Central memory CD8-positive, alpha-beta T cell (primary cell): ENCODE measurements around the gene ZNF14.
"Not testable (repeated sequence)": the region's sequence is repeated elsewhere in the genome, so short reads cannot be mapped to it uniquely, and the experiment has no call there.

Source experiments
- ATAC-seq: fragments of 150-1000 bp; cut with Tn5 transposase; replicated peaks from 2 replicates; pipeline ENCODE4 v1.10.0; 2022; ENCODE audit warnings: mild to moderate bottlenecking, moderate FRiP score, moderate number of reproducible peaks; ENCODE audit not compliant: poor library complexity, severe bottlenecking; ENCODE audit errors: extremely low read depth
- DNase-seq, 2 donors: peaks; one replicate each; pipeline ENCODE4 v3.0.0; 2021; ENCODE audit warnings: low spot score in 2 of 2
- H3K27ac Mint-ChIP-seq: one replicate; pipeline ENCODE4 v1.8.0; 2022; ENCODE audit warnings: low read depth, mild to moderate bottlenecking, moderate library complexity, mixed read lengths
- H3K27me3 Mint-ChIP-seq: one replicate; pipeline ENCODE4 v1.8.0; 2022; ENCODE audit warnings: mixed read lengths
- H3K36me3 Mint-ChIP-seq: one replicate; pipeline ENCODE4 v1.8.0; 2022; ENCODE audit warnings: mild to moderate bottlenecking, moderate library complexity, mixed read lengths; ENCODE audit not compliant: insufficient read depth
- H3K4me1 Mint-ChIP-seq: one replicate; pipeline ENCODE4 v1.8.0; 2022; ENCODE audit warnings: mixed read lengths
- H3K4me3 Mint-ChIP-seq: one replicate; pipeline ENCODE4 v1.8.0; 2022; ENCODE audit warnings: mild to moderate bottlenecking, moderate library complexity, mixed read lengths
- H3K9me3 Mint-ChIP-seq: one replicate; pipeline ENCODE4 v1.8.0; 2022; ENCODE audit warnings: mixed read lengths

Gene ZNF14

DNA sequence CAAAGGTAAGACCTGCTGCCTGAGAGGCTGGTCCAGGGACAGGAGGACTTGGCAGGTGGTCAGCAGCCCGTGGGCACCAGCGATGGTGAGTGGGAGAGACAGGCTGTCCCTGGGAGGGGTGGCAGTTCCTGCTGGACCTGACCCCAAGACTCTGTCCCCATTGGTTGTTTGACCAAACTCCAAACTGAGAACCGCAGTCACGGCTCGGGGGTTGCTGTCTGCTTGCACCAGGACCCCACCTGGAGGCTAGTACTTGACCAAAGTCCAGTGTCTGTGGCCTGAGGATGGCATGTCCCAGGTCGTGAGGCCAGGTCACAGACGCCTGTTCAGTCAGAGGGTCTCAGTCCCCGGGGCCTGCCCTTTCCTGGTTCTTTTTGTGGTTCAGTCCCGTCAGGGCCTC, 9.9 kb upstream of the ZNF14 start:
- no peak overlapping the region for H3K27ac Mint-ChIP-seq
- H3K9me3 Mint-ChIP-seq = no peaks in the 10 kb centered on the region
- no peaks in the 10 kb centered on the region for H3K27me3 Mint-ChIP-seq
- H3K4me3 Mint-ChIP-seq = no peak overlapping the region
- ATAC-seq (no peak), DNase-seq (no peak)
- H3K36me3 Mint-ChIP-seq = no peaks in the 10 kb centered on the region
- H3K4me1 Mint-ChIP-seq = no peaks in the 10 kb centered on the region

DNA sequence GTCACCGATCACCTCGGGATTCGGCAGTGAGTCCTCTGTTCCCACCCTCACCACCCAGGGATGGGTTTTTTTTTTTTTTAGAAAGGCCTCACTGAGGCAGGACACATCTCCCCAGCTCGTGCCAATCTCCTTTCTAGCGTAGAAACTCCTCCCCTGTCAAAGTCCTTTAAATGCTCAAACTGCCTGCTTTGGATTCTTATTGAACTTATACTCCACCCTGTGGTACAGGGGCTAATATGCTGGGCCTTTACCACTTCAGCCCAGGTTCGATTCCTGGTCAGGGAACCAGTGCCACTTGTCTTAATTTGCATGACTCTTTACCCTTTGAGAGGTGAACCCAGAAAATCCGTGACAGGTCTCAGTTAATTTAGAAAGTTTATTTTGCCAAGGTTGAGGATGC, 8.3 kb upstream of the ZNF14 start:
- no peaks in the 10 kb centered on the region for H3K27me3 Mint-ChIP-seq
- no peak for DNase-seq
- no peak overlapping the region for H3K4me3 Mint-ChIP-seq
- no peaks in the 10 kb centered on the region for H3K36me3 Mint-ChIP-seq
- H3K27ac Mint-ChIP-seq = no peak overlapping the region
- no peaks in the 10 kb centered on the region for H3K9me3 Mint-ChIP-seq
- no peak for ATAC-seq
- no peaks in the 10 kb centered on the region for H3K4me1 Mint-ChIP-seq

DNA sequence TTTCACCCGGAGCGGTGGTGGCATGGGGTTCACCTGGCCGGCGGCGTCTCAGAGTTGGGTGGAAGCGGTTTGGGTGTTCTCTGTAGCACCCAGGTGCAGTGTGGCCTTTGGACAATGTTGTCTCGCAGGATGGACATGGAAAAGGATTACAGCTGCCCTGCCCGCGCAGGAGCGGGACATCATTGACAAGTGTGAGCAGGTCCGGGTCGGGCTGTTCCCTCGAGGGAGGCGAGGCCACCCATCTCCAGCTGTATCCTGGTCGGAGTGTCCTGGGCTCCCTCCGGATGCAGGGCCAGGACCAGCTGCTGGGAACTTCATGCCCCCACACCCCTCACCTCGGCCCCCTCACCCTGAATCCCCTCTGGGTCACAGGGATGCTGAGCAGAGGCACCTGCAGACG, 7.8 kb upstream of the ZNF14 start:
- no peaks in the 10 kb centered on the region for H3K36me3 Mint-ChIP-seq
- H3K4me3 Mint-ChIP-seq = no peak overlapping the region
- no peak overlapping the region for H3K27ac Mint-ChIP-seq
- H3K4me1 Mint-ChIP-seq = no peaks in the 10 kb centered on the region
- H3K9me3 Mint-ChIP-seq = no peaks in the 10 kb centered on the region
- H3K27me3 Mint-ChIP-seq = no peaks in the 10 kb centered on the region
- no peak for DNase-seq
- ATAC-seq = no peak

DNA sequence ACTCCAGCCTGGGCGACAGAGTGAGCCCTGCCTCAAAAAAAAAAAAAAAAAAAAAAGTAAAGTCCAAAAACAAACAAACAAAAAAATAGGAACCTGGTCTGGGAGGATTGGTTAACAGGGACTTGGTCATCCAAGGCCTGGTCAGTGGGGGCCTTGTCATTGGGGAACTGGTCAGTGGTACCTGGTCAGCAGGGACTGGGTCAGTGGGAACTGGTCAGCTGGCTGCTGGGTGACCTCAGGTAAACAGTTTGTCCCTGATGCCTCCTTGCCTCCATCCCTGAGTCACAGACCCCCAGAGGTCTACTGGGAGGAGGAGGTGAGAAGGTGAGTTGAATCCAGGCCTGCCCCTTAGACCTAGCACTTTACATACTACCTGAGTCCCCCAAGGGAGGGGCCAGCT, 5.7 kb upstream of the ZNF14 start:
- no peaks in the 10 kb centered on the region for H3K27me3 Mint-ChIP-seq
- no peaks in the 10 kb centered on the region for H3K9me3 Mint-ChIP-seq
- H3K27ac Mint-ChIP-seq = no peak overlapping the region
- DNase-seq = no peak
- no peaks in the 10 kb centered on the region for H3K36me3 Mint-ChIP-seq
- ATAC-seq = no peak
- H3K4me1 Mint-ChIP-seq = peaks cover 4% of the 10 kb centered on the region
- H3K4me3 Mint-ChIP-seq = no peak overlapping the region

DNA sequence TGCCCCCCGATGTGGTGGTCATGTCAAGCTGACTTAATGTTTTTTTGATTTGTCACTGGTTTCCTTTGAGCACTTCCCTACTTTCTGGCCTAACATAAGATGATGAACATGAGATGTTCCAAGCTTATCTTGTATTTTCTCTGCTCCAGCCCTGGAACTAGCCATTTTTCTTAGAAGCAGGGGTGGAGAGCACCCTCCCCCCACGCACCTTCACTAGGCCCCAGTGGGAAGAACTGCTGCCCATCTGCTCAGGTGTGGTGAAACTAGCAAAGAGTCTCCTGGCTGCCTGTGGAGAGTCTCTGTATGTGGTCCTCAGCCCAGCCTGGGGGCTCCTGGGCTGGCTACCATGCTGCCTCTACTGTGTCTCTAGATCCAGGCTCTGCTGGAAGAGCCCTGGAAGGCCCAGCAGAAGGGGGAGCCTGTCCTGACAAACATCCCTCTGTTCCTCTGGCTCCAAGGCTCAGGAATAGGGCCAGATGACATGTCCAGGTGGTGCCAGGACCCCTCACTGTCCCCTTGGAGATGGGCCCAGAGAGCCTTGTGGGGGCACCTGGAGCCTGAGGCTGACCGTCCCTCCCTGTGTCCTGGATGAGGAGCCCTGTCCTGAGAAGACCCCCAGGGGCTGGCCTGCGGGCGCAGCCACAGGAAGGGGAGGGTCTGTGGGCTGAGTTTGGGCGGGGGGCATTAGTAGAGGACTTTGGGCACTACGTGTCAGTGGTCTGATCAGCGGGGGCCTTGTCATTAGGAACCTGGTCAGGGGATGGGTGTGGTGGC, 4.8 kb upstream of the ZNF14 start:
- no peaks in the 10 kb centered on the region for H3K27me3 Mint-ChIP-seq
- DNase-seq (no peak), ATAC-seq (no peak)
- H3K4me1 Mint-ChIP-seq = peaks cover 12% of the 10 kb centered on the region
- no peaks in the 10 kb centered on the region for H3K9me3 Mint-ChIP-seq
- peaks cover 6% of the 10 kb centered on the region for H3K36me3 Mint-ChIP-seq
- H3K4me3 Mint-ChIP-seq = no peak overlapping the region
- H3K27ac Mint-ChIP-seq = no peak overlapping the region

DNA sequence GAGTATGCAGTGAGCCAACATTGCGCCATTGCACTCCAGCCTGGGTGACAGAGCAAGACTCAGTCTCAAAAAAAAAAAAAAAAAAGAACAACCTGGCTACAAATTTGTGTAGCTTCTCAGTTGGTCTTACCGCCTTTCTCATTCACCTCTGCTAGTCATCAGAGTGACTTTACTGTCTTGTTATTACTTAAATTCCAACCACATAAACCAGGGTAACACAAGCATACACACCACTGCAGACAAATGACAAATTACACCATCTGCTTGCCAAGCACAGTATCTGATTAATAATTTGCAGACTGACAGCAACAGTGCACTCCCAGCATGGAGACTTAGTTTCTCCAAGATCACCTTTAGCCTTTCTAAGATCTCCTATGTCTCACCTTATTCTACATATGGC, 11.0 kb downstream of the ZNF14 start:
- DNase-seq (no peak), ATAC-seq (no peak)
- no peak overlapping the region for H3K4me3 Mint-ChIP-seq
- peaks cover 38% of the 10 kb centered on the region for H3K9me3 Mint-ChIP-seq
- no peaks in the 10 kb centered on the region for H3K27me3 Mint-ChIP-seq
- H3K36me3 Mint-ChIP-seq = peaks cover 15% of the 10 kb centered on the region
- H3K27ac Mint-ChIP-seq = no peak overlapping the region
- peaks cover 27% of the 10 kb centered on the region for H3K4me1 Mint-ChIP-seq

DNA sequence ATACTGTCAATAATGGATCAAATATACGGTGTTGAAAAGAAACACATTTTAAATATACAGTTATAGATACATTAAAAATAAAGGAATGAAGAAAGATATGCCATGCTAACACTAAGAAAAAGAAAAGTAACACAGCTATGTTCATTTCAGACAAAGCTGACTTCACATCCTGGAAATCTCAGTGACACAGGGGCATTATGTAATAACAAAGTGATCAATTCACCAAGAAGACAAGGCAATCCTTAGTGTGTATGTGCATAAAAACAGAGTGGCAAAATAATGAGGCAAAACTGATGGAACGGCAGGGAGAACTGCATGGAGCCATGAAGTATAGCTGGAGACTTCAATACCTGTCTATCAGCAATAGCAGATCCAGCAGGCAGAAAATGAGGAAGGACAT, 13.1 kb downstream of the ZNF14 start:
- Mint-ChIP-seq H3K4me1 (peaks cover 27% of the 10 kb centered on the region), H3K27ac (peak overlapping the region; percentile 77), H3K4me3 (no peak overlapping the region), H3K27me3 (no peaks in the 10 kb centered on the region), H3K9me3 (peaks cover 40% of the 10 kb centered on the region), H3K36me3 (peaks cover 21% of the 10 kb centered on the region)
- no peak for DNase-seq
- no peak for ATAC-seq

DNA sequence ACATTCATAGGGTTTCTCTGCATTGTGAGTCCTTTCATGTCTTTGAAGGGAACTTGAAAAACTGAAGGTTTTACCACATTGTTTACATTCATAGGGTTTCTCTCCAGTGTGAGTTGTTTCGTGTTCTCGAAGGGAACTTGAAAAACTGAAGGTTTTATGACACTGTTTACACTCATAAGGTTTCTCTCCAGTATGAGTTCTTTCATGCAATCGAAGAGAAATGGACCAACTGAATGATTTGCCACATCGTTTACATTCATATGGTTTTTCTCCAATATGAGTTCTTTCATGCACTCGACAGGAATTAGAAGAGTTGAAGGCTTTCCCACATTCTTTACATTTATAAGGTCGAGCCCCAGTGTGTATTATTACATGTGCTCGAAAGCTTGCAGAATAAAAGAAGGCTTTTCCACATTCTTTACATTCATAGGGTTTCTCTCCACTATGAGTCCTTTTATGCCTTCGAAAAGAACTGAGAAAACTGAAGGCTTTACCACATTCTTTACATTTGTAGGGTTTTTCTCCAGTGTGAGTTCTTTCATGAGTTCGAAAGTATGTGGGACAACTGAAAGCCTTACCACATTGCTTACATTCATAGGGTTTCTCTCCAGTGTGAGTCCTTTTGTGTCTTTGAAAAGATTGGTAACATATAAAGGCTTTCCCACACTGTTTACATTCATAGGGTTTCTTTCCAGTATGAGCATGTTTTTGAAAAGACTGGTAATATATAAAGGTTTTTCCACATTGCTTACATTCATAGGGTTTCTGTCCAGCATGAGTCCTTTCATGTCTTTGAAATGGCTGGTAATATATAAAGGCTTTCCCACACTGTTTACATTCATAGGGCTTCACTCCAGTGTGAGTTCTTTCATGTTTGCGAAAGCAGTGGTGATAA, 20.7 kb downstream of the ZNF14 start:
- H3K9me3 Mint-ChIP-seq = peaks cover 10% of the 10 kb centered on the region
- peaks cover 44% of the 10 kb centered on the region for H3K36me3 Mint-ChIP-seq
- no peaks in the 10 kb centered on the region for H3K27me3 Mint-ChIP-seq
- ATAC-seq (no peak), DNase-seq (no peak)
- H3K4me3 Mint-ChIP-seq = no peak overlapping the region
- no peaks in the 10 kb centered on the region for H3K4me1 Mint-ChIP-seq
- no peak overlapping the region for H3K27ac Mint-ChIP-seq

DNA sequence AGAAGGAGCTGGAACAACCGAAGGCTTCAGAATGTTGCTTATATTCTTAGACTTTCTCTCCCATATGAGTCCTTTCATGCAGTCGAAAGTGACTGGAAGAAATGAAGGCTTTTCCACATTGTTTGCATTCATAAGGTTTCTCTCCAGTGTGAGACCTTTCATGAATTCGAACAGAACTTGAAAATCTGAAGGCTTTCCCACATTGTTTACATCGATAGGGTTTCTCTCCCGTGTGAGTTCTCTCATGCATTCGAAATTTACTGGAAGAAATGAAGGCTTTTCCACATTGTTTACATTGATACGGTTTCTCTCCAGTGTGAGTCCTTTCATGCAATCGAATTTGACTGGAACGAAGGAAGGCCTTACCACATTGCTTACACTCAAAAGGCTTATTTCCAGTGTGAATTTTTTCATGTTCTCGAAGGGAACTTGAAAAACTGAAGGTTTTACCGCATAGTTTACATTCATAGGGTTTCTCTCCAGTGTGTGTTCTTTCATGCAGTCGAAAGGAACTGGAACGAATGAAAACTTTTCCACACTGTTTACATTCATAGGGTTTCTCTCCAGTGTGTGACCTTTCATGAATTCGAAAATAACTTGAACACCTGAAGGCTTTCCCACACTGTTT, 21.5 kb downstream of the ZNF14 start:
- H3K27me3 Mint-ChIP-seq = no peaks in the 10 kb centered on the region
- no peak for DNase-seq
- H3K4me3 Mint-ChIP-seq = no peak overlapping the region
- H3K36me3 Mint-ChIP-seq = peaks cover 39% of the 10 kb centered on the region
- H3K4me1 Mint-ChIP-seq = no peaks in the 10 kb centered on the region
- H3K27ac Mint-ChIP-seq = no peak overlapping the region
- peaks cover 6% of the 10 kb centered on the region for H3K9me3 Mint-ChIP-seq
- ATAC-seq = no peak

DNA sequence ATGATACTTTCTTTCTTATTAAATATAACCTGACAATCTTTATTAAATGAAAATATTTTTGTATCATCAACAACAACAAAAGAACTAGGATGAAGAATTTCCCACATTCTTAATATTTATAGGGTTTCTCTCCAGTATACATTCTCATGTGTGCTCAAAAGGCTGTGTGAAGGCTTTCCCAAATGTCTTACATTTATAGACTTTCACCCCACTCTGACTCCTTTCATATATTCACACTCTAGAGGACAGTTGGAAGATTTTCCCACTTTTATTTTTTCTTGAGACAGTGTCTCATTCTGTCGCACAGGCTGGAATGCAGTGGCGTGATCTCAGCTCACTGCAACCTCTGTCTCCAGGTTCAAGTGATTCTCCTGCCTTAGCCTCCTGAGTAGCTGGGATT, 22.4 kb downstream of the ZNF14 start:
- ATAC-seq (no peak), DNase-seq (no peak)
- H3K4me3 Mint-ChIP-seq = no peak overlapping the region
- no peak overlapping the region for H3K27ac Mint-ChIP-seq
- peaks cover 38% of the 10 kb centered on the region for H3K36me3 Mint-ChIP-seq
- peaks cover 6% of the 10 kb centered on the region for H3K9me3 Mint-ChIP-seq
- no peaks in the 10 kb centered on the region for H3K27me3 Mint-ChIP-seq
- H3K4me1 Mint-ChIP-seq = no peaks in the 10 kb centered on the region

DNA sequence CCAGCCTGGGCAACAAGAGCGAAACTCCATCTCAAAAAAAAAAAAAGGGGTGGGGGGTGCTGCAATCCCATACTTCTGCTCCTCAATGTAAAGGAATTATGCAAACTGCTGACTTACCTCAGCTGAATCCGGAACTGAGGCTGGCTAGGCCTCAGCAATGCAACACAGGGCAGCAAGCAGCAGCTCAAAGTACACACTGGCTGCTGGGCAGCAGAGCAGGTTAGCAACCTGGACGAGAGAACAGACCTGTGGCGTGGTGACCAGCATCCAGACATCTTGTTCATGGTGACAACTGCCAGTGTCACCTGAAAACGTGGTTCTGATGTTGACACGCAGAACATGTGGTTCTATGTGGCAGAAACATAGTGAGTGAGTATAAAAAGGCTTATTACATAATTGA, 28.1 kb downstream of the ZNF14 start:
- no peaks in the 10 kb centered on the region for H3K4me1 Mint-ChIP-seq
- H3K9me3 Mint-ChIP-seq = peaks cover 4% of the 10 kb centered on the region
- no peak overlapping the region for H3K4me3 Mint-ChIP-seq
- DNase-seq (no peak), ATAC-seq (no peak)
- H3K36me3 Mint-ChIP-seq = peaks cover 3% of the 10 kb centered on the region
- H3K27ac Mint-ChIP-seq = no peak overlapping the region
- H3K27me3 Mint-ChIP-seq = no peaks in the 10 kb centered on the region

DNA sequence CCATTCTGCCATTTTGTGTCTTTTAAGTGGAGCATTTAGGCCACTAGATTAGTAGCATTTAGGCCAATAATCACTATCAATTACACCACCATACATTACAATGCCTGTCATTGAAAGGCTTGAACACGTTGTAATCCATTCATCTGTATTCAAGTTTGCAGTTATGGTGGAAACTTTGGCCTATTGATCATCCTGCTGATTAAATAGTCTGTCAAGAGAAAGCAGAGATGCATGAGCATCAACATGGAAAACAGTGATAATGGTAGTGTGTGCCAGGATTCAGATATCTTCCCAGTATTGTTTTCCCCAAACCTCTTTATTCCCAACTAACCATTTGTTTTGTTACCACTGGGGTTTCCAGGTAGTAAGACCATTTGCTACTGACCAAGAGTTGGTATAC, 32.4 kb downstream of the ZNF14 start:
- not testable (repeated sequence) for H3K4me1 Mint-ChIP-seq, DNase-seq, H3K27me3 Mint-ChIP-seq, ATAC-seq, H3K27ac Mint-ChIP-seq, H3K36me3 Mint-ChIP-seq, H3K9me3 Mint-ChIP-seq, H3K4me3 Mint-ChIP-seq

DNA sequence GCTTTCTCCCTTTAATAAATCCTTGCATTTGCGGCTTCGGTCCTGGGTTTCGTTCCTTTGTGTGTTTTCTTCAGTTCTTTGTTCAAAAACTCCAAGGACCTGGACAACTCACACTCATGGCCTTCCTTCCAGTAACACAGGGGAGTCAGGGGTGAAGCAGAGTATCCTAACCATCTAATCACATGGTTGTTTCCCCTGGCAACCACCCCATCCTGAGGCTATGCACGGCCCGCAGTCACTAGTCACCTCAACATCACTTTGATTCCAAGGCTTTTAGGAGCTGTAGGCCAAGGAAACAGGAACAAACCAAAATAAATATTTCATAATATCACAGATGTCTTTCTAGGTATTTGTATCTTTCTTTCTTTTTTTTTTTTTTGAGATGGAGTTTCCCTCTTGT, 35.3 kb downstream of the ZNF14 start:
- DNase-seq (no peak), ATAC-seq (no peak)
- Mint-ChIP-seq H3K36me3 (peaks cover 2% of the 10 kb centered on the region), H3K4me1 (no peaks in the 10 kb centered on the region), H3K27ac (no peak overlapping the region), H3K27me3 (no peaks in the 10 kb centered on the region), H3K9me3 (no peaks in the 10 kb centered on the region), H3K4me3 (no peak overlapping the region)
